PC-3 (cell line): Measurements from ENCODE around the gene TIMM29. TPM values are rescaled to one million over a fixed set of nuclear protein-coding genes. Genes with fewer than 3 reads are reported as not detected.
"Not testable (repeated sequence)": the region's sequence is repeated elsewhere in the genome, so short reads cannot be mapped to it uniquely, and the experiment has no call there.

Source experiments
- ATAC-seq: fragments of 200-7000 bp; cut with Tn5 transposase; 2 replicates; pipeline ENCODE4 v1.9.1; 2020; ENCODE audit warnings: mild to moderate bottlenecking, moderate library complexity
- BruUV-seq: library from RNA; stranded (reverse); fragments of 400-500 nt; replicated peaks from 2 replicates; lab custom pipeline; 2021; lab: Mats Ljungman, UMichigan
- CTCF ChIA-PET: fragments of 300-600 bp; sonication (Branson Sonifier 250); formaldehyde crosslinking; loops from one replicate; lab custom pipeline; 2022; ENCODE audit warnings: antibody characterized with exemption; lab: Charles Lee
- POLR2A ChIA-PET: fragments of 300-600 bp; sonication (Branson Sonifier 250); formaldehyde crosslinking; loops from one replicate; lab custom pipeline; 2022; ENCODE audit warnings: antibody characterized with exemption; ENCODE audit not compliant: unreplicated experiment; lab: Charles Lee
- DNase-seq: peaks from one replicate; pipeline ENCODE4 v3.0.0-alpha.2; 2015
- H2AFZ ChIP-seq: fragments of 300-600 bp; sonication (generic); 2 replicates; pipeline ENCODE4 v1.6.0; 2016; ENCODE audit warnings: antibody characterized with exemption, low read length
- H3F3A ChIP-seq: fragments of 300-600 bp; sonication (generic); one replicate; pipeline ENCODE4 v1.6.0; 2017; ENCODE audit warnings: antibody characterized with exemption, low read length, control low read depth, mild to moderate bottlenecking; ENCODE audit not compliant: unreplicated experiment
- H3K27ac ChIP-seq: fragments of 300-600 bp; sonication (generic); 2 replicates; pipeline ENCODE4 v1.5.1; 2016; ENCODE audit warnings: mild to moderate bottlenecking, low read length
- H3K27me3 ChIP-seq: fragments of 300-600 bp; sonication (generic); 2 replicates; pipeline ENCODE4 v1.6.1; 2016; ENCODE audit warnings: low read length, mixed read lengths
- H3K36me3 ChIP-seq: fragments of 300-600 bp; sonication (generic); 2 replicates; pipeline ENCODE4 v1.6.1; 2016; ENCODE audit warnings: low read depth, mixed run types, low read length, mixed read lengths
- H3K4me1 ChIP-seq: fragments of 300-600 bp; sonication (generic); 2 replicates; pipeline ENCODE4 v1.5.1; 2016; ENCODE audit warnings: low read length; ENCODE audit not compliant: insufficient read depth
- H3K4me2 ChIP-seq: fragments of 300-600 bp; sonication (generic); 2 replicates; pipeline ENCODE4 v1.6.0; 2016; ENCODE audit warnings: low read length
- H3K4me3 ChIP-seq: fragments of 300-600 bp; sonication (generic); 2 replicates; pipeline ENCODE4 v1.5.1; 2016; ENCODE audit warnings: mild to moderate bottlenecking, low read length, mixed read lengths
- H3K79me2 ChIP-seq: fragments of 300-600 bp; sonication (generic); 2 replicates; pipeline ENCODE4 v1.6.1; 2017; ENCODE audit warnings: low read length, mixed read lengths
- H3K9ac ChIP-seq: fragments of 300-600 bp; sonication (generic); 2 replicates; pipeline ENCODE4 v1.6.0; 2016; ENCODE audit warnings: mild to moderate bottlenecking, low read length
- H3K9me2 ChIP-seq: fragments of 300-600 bp; sonication (generic); replicated peaks from 2 replicates; pipeline ENCODE4 v1.6.1; 2016; ENCODE audit warnings: mixed run types, low read length, mixed read lengths
- H3K9me3 ChIP-seq: fragments of 300-600 bp; sonication (generic); 2 replicates; pipeline ENCODE4 v1.6.1; 2016; ENCODE audit warnings: low read length, mixed read lengths
- H4K20me1 ChIP-seq: fragments of 300-600 bp; sonication (generic); 2 replicates; pipeline ENCODE4 v1.6.1; 2016; ENCODE audit warnings: low read length, mixed read lengths
- EZH2 ChIP-seq: fragments of 300-600 bp; sonication (generic); IDR thresholded peaks from one replicate; pipeline ENCODE4 v1.6.1; 2017; ENCODE audit warnings: antibody characterized with exemption, mild to moderate bottlenecking, low read length; ENCODE audit not compliant: unreplicated experiment
- EZH2phosphoT487 ChIP-seq: fragments of 300-600 bp; sonication (generic); IDR thresholded peaks from 2 replicates; pipeline ENCODE4 v1.6.1; 2018; ENCODE audit warnings: mild to moderate bottlenecking, antibody characterized with exemption, low read length, borderline replicate concordance
- intact Hi-C: fragments of 100-400 bp; cut with micrococcal nuclease; formaldehyde crosslinking; loops from 2 replicates; pipeline ENCODE4 v1.9.0; 2023
- total RNA-seq: library from RNA; depleted of rRNA; stranded (reverse); fragments of >200 nt; gene quantifications from 2 replicates; pipeline ENCODE4 v1.2.3, GENCODE V29; 2014
- TF ChIP-seq, protein P1 (sequence below): fragments of 300-600 bp; sonication (generic); conservative IDR thresholded peaks from 2 replicates; pipeline ENCODE4 v1.5.1; 2017; ENCODE audit warnings: antibody characterized with exemption, low read depth, mild to moderate bottlenecking, low read length

Gene TIMM29
- total RNA-seq, 1 experiment from 2014 or later: 60.7 TPM

- Histone ChIP-seq H2AFZ (no peak overlapping the region), H3F3A (no peaks in the 10 kb centered on the region), H3K4me1 (peaks cover 4% of the 10 kb centered on the region), H3K9me2 (no peaks in the 10 kb centered on the region), H4K20me1 (no peaks in the 10 kb centered on the region), H3K4me2 (no peak overlapping the region), H3K27me3 (no peaks in the 10 kb centered on the region), H3K36me3 (no peaks in the 10 kb centered on the region), H3K9me3 (no peaks in the 10 kb centered on the region), H3K4me3 (no peak overlapping the region), H3K27ac (no peak overlapping the region), H3K79me2 (no peaks in the 10 kb centered on the region), H3K9ac (no peak overlapping the region)
- no peak for ATAC-seq
- ChIA-PET CTCF (no interaction called here), POLR2A (interaction anchor here (0.7 kb wide), 1 partner anchor 135 kb away, joined by 3 read pairs; no protein-coding TSS in a partner anchor)
- intact Hi-C loops: no loop called here
- no peak for DNase-seq
- BruUV-seq: no TSS peak
- no peak for TF ChIP-seq EZH2phosphoT487
- TF ChIP-seq, protein P1, sequence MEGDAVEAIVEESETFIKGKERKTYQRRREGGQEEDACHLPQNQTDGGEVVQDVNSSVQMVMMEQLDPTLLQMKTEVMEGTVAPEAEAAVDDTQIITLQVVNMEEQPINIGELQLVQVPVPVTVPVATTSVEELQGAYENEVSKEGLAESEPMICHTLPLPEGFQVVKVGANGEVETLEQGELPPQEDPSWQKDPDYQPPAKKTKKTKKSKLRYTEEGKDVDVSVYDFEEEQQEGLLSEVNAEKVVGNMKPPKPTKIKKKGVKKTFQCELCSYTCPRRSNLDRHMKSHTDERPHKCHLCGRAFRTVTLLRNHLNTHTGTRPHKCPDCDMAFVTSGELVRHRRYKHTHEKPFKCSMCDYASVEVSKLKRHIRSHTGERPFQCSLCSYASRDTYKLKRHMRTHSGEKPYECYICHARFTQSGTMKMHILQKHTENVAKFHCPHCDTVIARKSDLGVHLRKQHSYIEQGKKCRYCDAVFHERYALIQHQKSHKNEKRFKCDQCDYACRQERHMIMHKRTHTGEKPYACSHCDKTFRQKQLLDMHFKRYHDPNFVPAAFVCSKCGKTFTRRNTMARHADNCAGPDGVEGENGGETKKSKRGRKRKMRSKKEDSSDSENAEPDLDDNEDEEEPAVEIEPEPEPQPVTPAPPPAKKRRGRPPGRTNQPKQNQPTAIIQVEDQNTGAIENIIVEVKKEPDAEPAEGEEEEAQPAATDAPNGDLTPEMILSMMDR: no peak
- TF ChIP-seq EZH2: no peak
These were observed 16.7 kb downstream of the TIMM29 start for GRCh38 chr19:10945264-10945663.

- Histone ChIP-seq H3K9me2 (no peaks in the 10 kb centered on the region), H3K9me3 (no peaks in the 10 kb centered on the region), H3K9ac (no peak overlapping the region), H3K4me1 (peaks cover 1% of the 10 kb centered on the region), H2AFZ (no peak overlapping the region), H3K36me3 (no peaks in the 10 kb centered on the region), H3K4me3 (no peak overlapping the region), H4K20me1 (no peaks in the 10 kb centered on the region), H3K79me2 (no peaks in the 10 kb centered on the region), H3K27me3 (no peaks in the 10 kb centered on the region), H3F3A (no peaks in the 10 kb centered on the region), H3K27ac (no peak overlapping the region), H3K4me2 (no peak overlapping the region)
- ChIA-PET CTCF (no interaction called here), POLR2A (no interaction called here)
- no peak for ATAC-seq
- intact Hi-C loops: no loop called here
- no TSS peak for BruUV-seq
- TF ChIP-seq, protein P1: no peak
- no peak for TF ChIP-seq EZH2phosphoT487
- no peak for TF ChIP-seq EZH2
- DNase-seq: no peak
These were observed 18.5 kb downstream of the TIMM29 start for GRCh38 chr19:10946958-10947657.

DNA sequence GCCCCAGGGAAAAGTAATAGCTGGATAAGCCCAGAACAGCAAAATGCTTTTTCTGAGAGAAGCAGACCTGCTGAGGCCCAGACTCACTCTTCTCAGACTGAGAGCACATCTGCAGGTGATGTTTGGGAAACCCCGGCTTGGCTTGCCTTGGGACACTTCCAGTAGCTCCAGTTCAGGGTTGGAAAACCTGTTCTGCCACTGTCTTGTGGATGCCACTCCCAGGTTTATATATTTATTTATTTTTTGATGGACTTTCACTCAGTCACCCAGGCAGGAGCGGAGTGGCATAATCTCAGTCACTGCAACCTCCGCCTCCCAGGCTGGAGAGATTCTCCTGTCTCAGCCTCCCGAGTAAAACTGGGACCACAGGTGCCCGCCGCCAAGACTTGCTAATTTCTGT is 24.2 kb downstream of the TIMM29 start:
- H2AFZ ChIP-seq: no peak overlapping the region
- CTCF ChIA-PET: no interaction called here
- H3K27ac ChIP-seq: peak overlapping the region; percentile 44
- no peaks in the 10 kb centered on the region for H3K9me2 ChIP-seq
- no peaks in the 10 kb centered on the region for H3K36me3 ChIP-seq
- H3K9ac ChIP-seq: no peak overlapping the region
- TF ChIP-seq EZH2: no peak
- no peak for TF ChIP-seq EZH2phosphoT487
- TF ChIP-seq, protein P1: no peak
- peak; percentile 65 for ATAC-seq
- peaks cover 5% of the 10 kb centered on the region for H3F3A ChIP-seq
- peaks cover 27% of the 10 kb centered on the region for H3K4me1 ChIP-seq
- BruUV-seq: no TSS peak
- H3K4me3 ChIP-seq: peak overlapping the region; percentile 3; the same call in 1 of the 2 replicates
- H3K79me2 ChIP-seq: no peaks in the 10 kb centered on the region
- peak; percentile 97 for DNase-seq
- H4K20me1 ChIP-seq: no peaks in the 10 kb centered on the region
- H3K27me3 ChIP-seq: no peaks in the 10 kb centered on the region
- intact Hi-C loops: no loop called here
- H3K4me2 ChIP-seq: peak overlapping the region; percentile 52
- no peaks in the 10 kb centered on the region for H3K9me3 ChIP-seq
- POLR2A ChIA-PET: no interaction called here

DNA sequence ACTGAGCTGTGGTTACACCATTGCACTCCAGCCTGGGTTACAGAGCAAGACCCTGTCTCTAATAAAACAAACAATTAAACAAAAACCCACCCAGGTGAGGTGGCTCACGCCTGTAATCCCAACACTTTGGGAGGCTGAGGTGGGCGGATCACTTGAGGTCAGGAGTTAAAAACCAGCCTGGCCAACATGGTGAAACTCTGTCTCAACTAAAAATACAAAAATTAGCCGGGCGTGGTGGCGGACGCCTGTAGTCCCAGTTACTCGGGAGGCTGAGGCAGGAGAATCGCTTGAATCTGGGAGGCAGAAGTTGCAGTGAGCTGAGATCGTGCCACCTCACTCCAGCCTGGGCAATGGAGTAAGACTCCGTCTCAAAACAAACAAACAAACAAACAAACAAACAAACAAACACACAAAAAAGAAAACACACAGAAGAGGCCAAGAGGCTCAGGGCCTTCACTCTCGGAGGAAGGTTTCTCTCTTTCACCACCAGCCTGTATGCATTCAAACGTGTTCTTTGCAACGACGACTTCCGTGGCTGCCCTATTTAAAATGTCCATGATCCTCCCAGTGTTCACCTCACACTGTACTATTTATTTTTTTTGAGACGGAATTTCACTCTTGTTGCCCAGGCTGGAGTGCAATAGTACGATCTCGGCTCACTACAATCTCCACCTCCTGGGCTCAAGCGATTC is 30.8 kb downstream of the TIMM29 start:
- H3K36me3 ChIP-seq, POLR2A ChIA-PET, H3F3A ChIP-seq, ATAC-seq, H3K9me3 ChIP-seq, H3K9me2 ChIP-seq, H2AFZ ChIP-seq, DNase-seq, intact Hi-C loops, H3K27me3 ChIP-seq, BruUV-seq, CTCF ChIA-PET, H3K27ac ChIP-seq: not testable (repeated sequence)
- Histone ChIP-seq H4K20me1 (peaks cover 20% of the 10 kb centered on the region), H3K4me1 (peaks cover 26% of the 10 kb centered on the region), H3K4me2 (peak overlapping the region; percentile 96), H3K4me3 (peak overlapping the region; percentile 82), H3K79me2 (peaks cover 43% of the 10 kb centered on the region), H3K9ac (peak overlapping the region; percentile 92)
